Stimulated activated CD8-positive, alpha-beta memory T cell treated with anti-CD3 and anti-CD28 coated beads, Interleukin-12 subunit alpha, Interleukin-12 subunit beta, amount 100 ng/mL, for 1 hour (primary cell): ENCODE measurements around the gene HEATR5B.
"Not testable (repeated sequence)": the region's sequence is repeated elsewhere in the genome, so short reads cannot be mapped to it uniquely, and the experiment has no call there.

Experiments
- DNase-seq: peaks from one replicate; pipeline ENCODE4 v3.0.0-alpha.2; 2020; ENCODE audit warnings: low read depth

The HEATR5B gene

DNA sequence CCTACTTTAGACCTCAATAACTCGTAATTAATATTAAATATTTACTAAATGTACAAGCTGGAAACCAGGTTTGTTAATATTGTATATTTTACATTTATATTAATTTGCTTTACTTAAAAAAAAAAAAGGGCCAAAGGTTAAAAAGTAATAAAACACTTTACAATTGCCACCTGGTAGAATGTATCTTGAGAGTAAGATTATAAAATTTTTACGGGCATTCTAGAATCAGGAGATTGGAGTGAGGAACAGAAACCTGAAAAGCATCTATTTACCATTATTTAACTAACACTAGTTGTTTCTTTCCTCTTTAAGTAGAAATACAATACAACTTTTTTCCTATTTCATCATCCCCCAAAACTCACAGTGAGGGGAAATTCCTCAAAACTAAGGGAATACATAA lies 102.3 kb downstream of the HEATR5B start:
- no peak for DNase-seq

DNA sequence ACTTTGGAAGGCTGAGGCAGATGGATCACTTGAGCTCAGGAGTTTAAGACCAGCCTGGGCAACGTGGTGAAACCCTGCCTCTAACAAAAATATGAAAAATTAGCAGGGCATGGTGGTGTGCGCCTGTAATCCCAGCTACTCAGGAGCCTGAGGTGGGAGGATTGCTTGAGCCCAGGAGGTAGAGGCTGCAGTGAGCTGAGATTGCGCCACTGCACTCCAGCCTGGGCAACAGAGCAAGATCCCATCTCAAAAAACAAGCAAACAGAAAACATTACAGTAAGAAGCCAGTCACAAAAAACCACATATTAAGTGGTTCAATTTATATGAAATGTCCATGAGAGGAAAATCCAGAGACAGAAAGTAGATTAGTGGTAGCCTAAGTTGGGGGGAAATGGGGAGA lies 105.2 kb downstream of the HEATR5B start:
- DNase-seq = not testable (repeated sequence)

DNA sequence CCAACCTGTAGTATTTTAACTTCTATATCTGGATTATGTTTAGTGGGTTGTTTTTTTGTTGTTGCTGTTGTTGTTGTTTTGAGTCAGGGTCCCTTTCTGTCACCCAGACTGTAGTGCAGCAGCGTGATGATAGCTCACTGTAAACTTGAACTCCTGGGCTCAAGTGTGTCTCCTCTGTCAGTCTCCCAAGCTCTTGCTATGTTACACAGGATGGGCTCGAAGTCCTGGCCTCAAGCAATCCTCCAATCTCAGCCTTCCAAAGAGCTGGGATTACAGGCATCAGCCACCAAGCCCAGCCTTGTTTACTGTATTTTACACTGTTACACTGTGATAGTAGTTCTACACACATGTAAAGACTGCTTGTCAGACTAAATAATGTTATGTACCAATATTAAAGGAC lies 108.1 kb downstream of the HEATR5B start:
- DNase-seq = no peak

DNA sequence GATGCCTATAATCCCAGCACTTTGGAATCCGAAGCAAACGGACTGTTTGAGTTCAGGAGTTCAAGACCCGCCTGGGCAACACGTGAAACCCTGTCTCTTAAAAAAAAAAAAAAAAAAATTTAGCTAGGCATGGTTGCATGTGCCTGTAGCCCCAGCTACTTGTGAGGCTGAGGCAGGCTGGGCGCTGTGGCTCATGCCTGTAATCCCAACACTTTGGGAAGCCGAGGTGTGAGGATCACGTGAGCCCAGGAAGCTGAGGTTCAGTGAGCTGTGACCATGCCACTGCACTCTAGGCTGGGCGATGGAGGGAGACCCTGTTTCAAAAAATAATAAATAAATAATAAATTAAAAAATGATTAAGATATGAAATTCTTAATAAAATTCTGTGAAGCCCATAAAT lies 108.9 kb downstream of the HEATR5B start:
- no peak for DNase-seq

DNA sequence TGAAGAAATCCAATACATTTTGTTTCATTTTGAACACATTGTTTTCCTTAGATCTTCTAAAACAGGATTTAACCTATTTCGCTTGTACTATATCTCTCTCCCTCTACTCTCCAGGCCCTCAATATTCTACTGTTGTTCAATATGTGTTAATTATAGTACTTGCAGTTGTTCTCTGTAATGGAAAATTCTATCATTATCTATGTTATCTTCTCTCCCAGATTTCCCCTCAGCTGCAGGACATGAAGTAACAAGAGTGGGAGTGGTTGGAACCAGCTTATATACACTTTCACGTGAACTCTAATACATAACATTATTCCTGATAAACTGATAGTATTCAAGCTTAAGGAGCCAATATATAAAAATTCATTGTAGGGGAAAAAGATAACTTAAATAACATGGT lies 110.9 kb downstream of the HEATR5B start:
- DNase-seq = no peak

DNA sequence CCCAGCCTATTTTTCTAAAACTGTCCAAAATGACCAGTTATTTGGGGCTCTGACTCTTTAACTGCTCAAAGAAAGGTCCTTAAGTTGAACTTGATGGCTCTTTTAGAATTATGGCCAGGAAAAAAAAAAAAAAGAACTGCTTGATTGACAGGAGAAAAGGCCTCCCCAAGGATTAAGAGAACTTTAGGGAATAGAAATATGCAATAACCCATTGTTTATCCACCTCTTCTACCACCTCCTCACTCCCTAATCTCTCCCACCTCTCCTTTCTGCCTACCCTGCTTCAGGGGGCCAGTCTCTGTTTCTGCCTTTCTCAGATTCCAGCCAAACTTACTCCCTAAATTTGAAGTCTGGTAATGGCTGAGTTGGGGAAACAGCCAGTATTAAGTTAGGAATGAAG lies 112.2 kb downstream of the HEATR5B start:
- DNase-seq = no peak

DNA sequence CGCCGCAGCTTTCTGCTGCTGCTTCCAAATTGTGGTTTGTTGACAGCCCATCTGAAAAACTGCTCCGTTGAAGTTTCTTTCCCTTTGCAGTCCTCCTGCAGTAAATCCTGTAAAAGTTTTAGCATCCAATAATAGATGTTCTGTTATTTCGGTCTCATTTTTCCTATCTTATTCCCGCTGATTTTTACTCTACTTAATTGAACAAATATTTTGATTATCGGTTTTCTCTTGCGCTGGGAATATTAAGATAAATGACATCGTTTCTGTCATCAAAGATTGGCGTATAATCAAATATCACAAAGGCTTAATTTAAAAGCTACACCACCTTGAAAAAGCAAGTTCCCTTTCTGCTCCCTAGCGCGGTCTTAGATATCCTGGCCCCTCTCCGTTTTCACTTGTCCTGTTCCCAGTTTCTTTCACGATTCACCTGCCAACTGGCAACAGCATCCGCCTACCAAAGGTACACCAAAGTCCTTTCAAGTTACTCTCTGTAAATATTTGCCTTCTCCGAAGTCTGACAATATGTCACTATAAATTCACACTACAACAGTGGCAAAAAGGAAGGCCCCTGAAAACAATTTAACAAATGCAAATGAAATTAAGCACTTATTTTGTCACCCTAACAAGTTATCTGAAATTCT lies 116.8 kb downstream of the HEATR5B start:
- DNase-seq = no peak

DNA sequence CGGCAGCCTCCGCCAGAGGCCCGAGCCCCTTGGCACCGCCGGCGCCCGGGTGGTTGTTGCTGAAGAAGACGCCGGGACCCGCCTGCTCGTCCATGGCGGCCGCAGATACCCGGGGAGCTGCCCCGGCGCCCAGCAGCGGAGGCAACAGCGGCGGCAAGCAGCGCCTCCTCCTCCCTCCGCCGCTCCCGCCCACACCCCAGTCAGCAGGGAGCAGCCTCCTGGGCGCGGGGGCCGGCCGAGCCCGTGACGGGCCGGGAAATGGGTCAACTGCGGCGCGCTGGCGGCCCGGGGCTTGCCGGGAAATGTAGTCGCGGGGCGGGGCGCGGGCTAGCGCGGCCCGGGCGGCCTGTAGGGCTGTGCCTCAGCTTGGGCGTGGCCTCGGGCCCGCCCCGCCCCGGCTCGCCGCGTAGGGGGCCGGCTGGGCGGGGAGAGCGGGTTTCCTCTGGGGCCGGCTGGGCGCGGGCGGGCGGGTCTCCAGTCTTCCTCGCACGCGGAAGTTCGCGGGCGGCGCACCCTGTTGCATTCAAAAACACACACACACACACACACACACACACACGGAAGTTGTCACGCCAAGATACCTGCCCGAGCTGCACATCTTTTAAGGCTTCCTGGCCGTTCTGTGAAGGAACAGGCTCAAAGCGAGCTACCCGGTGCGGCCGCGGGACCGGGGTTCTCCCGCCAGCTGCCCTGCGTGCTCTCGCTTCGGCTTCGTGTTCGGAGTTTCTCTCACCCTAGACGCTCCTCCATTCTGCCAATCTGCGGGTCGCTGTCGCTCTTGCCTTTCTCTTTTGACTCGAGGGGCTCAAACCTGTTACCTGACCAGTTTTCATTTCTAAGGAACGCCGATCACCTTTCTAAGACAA lies 117.6 kb downstream of the HEATR5B start, which contains the start of gene STRN:
Gene STRN (minus strand): TSS at position 167 of the 866 bp plus-strand sequence. CDS start 73 bp downstream, at position 94.
- DNase-seq = peak; percentile 88

DNA sequence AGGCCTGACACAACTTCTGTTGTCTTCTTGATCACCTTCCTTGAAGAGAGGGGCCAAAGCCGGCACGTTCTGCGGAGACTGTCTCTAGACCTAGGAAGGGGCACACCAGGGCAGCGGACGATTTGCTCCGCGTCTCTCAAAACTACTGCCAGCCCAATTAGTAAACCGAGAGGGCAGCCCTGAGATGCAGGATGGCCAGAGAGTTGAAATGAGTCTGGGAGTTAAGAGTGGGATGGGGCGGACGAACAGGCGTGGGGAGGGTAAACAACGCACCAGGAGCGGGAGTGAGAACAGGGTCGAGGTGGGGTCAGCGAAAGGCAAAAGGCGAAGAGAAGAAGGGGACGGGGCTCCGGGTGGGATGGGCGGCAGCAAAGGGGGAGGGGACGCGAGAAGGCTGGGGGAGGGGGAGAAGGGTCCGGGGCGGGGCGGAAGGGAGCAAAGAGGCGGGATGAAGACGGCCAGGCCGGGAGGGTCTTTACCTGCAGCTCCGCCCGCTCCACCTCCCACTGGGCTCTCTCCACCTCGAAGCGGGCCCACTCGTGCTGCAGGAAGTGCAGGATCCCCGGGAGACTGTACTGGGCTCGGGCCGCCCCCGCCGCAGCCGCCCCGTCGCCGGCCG lies 118.3 kb downstream of the HEATR5B start:
- DNase-seq = peak; percentile 15

DNA sequence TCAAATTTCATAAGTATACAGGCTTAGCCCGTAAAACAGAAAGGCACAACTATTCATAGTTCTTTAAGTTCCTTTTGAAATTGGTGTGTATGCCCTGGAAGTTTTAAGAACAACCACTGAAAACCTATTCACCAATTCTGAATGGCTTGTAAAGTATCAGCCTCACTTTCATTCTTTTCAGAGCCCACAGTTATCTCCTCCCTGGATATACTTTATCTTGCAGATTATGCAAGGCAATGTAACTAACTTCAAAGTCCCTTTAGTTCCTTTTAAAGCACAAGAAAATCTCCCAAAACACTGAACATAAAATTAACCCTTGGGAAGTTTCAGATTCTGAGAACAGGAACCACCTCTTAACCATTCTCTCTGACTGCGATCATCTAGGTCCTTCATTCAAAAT lies 119.0 kb downstream of the HEATR5B start:
- DNase-seq = no peak

DNA sequence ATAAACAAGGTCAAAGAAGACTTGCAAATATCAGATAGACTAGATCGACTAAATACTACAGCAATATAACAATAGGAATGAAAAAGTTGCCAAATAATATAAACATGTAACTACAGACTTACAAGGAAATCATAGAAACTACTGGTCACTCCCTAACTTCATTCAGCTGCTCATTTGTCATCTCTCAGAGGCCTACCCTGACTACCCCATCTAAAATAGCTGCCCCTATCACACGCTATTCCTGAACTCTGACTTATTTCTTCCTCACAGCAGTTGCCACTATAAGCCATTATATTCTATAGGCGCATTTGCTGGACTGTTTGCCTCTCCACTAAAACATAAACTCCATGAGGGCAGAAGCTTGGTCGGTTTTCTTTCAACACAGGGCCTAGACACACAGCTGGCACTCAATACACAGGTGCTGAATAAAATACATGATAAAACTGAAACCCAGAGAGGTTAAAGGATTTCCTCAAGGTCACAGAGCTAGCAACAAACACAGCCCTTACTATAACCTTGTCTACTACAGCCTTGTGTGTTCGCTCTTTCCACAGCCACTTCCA lies 119.6 kb downstream of the HEATR5B start:
- no peak for DNase-seq

DNA sequence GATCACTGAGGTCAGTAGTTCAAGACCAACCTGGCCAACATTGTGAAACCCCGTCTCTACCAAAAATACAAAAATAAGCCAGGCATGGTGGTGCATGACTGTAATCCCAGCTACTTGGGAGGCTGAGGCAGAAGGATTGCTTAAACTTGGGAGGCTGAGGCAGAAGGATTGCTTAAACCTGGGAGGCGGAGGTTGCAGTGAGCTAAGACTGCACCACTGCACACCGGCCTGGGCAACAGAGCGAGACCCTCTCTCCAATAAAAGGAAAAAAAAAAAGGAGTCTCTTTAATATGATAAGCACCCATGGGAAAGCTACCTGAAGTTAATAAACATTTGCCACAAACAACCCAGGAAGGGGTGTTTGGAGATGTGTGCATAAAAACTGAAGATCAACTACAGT lies 120.4 kb downstream of the HEATR5B start:
- no peak for DNase-seq

DNA sequence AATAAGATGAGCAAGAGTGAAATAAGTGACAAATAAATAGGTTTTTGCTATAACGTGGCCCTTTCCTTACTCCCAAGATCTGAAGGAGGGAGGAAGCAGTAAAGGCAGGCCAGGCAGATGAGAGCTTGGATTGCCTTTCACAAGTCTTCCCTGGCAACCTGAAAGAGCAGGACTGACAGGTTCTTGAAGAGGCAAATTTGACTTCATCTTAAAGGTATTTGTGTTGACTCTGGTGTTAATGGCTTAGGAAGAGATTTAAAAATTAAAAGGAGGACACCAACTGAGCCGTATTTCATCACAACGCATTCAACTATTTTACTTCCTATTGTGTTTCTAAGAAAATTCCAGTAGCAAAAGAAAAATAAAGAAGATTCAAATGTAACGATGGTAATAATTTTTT lies 121.1 kb downstream of the HEATR5B start:
- DNase-seq = no peak

DNA sequence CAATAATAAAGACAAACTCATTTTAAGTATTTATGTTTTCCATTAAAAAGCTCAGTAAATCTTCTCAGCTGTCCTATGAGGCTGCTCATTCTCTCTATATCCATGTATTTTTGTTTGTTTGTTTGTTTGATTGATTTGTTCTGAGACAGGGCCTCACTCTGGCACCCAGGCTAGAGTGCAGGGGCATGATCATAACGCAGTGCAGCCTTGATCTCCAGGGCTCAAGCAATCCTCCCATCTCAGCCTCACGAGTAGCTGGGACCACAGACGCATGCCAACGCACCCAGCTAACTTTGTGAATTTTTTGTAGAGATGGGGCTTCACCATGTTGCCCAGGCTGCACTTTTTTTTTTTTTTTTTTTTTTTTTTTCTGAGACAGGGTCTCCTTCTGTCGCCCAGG lies 123.4 kb downstream of the HEATR5B start:
- no peak for DNase-seq

DNA sequence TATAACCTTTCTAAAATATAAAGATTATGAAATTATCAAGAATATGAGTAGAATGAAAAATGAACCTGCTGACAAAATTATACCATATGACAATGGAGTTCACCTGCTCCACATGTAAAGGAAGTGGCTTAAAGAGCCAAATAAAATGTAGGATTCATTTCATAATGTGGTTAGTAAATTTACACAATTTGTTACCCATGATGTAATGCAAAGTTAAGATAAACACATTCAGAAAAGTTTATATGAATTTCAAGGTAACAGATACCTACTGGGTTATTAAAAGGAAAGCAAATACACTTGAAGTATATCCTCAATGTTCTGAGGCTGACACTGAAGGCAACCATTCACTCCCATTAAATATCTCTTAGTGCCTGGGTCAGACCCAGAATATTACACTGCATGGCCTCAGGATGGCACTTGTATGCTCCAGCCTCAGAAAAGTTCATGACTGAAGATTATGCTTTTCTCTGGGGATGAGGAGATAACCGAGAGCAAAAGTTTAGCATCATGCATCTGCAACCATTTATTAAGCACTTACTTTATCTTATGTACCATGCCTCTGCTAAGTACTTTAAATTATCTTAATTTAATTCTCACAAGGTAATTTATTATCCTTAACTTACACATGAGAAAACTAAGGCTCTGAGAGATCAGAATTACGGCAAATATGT lies 124.0 kb downstream of the HEATR5B start:
- DNase-seq = no peak

DNA sequence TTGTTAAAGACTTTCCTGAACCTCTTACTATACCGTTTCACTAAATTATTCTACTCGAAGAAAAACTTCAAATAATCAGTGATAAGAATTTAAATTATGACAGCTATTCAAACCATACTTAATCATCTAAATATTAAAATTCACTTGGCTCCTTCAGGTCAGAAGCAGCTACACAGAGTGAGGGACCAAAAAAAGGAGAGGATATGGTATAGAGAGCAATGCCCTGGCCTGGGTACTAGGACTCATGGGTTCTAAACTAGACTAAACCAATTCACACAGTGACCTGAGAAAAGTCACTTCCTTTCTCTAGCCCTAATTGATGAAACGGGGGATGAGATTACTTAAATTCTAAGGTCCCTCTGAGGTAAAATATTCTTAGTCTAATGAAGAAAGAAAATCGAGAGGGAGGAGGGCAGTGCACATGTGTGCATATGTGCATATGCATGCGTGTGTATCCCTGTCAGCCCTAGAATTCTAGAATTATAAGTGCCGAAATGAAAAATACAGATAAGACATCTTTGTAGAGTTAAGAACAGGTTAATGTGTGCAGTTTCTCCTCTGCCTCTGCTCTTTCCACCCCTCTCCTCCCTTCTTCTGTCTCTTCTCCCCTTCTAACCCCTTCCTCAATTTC lies 129.1 kb downstream of the HEATR5B start:
- DNase-seq = no peak

DNA sequence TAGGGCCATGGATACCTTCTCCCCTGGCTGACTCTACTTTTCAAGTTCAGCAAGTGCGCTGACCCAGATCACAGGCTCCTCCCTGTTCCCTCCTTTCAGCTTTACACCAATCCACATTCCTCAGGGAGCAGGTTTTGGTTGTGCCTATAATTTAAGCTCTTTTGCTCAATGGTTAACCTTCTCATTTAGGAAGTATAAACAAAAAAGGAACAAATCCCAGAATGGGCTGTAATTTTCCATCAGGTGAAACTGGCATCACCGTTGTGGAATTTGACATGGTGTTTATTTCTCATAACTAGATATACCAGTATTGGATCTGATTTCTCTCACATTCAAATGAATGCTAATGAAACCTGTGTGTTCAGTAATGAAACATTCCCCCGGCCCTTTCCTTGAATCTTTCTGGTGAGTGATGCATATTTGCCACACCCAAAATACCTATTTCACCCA lies 131.4 kb downstream of the HEATR5B start:
- DNase-seq = no peak

DNA sequence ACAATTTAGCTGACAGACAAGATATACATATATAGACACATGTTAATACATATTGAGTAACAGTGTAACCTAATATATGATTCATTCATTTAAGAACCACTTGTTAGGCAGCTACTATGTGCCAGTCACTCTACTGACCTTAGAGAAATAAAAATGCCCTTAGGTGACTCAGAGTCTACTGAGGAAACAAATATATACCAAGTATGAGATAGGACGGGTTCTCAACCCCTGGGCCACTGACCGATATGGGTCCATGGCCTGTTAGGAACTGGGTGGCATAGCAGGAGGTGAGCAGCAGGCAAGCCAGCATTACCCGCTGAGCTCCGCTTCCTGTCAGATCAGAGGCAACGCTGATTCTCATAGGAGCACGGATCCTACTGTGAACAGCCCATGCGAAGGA lies 132.6 kb downstream of the HEATR5B start:
- DNase-seq = no peak

DNA sequence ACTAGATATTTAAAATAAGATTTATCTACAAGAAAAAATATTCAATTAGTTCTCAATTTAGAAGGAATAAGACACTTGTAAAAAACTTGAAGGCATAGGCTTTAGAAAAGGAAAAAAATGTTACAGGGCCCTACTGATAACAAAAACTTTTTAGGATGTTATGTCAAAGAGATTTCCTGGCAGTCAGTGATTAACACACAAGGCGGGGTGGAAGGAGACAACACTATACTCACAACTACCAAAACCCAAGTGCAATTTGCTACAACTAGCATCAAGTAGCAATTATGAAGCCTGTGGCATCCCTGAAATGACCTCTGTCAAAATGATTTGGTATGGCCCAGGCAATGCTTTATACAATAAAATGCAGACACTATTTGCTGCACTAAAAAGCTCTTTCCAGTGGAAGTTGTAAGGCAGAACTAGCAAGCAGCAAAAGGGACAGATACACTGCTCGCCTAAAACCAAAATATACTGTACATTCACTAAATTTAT lies 133.1 kb downstream of the HEATR5B start:
- DNase-seq = no peak

DNA sequence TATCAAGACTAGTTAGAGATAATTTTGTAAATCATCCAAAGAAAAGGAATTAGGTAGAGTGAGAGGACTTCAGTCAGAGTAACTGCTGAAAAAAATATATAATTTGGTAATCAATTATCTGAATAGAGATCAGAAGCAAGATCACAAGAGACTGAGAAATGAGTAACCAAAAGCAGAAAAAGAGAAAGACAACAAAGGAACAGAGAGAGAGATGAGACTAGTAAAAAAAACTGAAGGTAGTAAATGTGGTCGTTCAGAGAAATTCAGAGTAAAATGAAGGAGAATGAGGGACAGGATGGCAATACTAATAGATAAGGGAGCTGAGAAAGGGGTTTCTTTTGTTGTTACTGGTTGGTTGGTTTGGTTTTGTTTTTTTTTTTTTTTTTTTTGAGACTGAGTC lies 134.3 kb downstream of the HEATR5B start:
- no peak for DNase-seq

DNA sequence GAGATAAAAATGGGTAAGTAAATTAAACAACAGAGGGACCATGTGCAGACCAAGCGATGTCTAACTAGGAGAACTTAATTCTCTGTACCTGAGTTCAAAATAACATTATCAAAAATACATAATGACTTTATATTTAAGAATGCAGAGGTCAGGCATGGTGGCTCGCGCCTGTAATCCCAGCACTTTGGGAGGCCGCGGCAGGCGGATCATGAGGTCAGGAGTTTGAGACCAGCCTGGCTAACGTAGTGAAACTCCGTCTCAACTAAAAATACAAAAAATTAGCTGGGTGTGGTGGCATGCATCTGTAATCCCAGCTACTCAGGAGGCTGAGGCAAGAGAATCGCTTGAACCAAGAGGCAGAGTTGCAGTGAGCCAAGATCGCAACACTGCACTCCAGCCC lies 138.9 kb downstream of the HEATR5B start:
- DNase-seq = not testable (repeated sequence)
